Stimulated activated CD8-positive, alpha-beta memory T cell treated with anti-CD3 and anti-CD28 coated beads, Interleukin-2, amount 100 ng/mL, for 48 hours (primary cell): ENCODE results near the gene MPDZ.

Experiments
- DNase-seq, 2 donors: peaks; one replicate each; pipeline ENCODE4 v3.0.0-alpha.2; 2020; ENCODE audit warnings: low read depth in 2 of 2

MPDZ gene, protein sequence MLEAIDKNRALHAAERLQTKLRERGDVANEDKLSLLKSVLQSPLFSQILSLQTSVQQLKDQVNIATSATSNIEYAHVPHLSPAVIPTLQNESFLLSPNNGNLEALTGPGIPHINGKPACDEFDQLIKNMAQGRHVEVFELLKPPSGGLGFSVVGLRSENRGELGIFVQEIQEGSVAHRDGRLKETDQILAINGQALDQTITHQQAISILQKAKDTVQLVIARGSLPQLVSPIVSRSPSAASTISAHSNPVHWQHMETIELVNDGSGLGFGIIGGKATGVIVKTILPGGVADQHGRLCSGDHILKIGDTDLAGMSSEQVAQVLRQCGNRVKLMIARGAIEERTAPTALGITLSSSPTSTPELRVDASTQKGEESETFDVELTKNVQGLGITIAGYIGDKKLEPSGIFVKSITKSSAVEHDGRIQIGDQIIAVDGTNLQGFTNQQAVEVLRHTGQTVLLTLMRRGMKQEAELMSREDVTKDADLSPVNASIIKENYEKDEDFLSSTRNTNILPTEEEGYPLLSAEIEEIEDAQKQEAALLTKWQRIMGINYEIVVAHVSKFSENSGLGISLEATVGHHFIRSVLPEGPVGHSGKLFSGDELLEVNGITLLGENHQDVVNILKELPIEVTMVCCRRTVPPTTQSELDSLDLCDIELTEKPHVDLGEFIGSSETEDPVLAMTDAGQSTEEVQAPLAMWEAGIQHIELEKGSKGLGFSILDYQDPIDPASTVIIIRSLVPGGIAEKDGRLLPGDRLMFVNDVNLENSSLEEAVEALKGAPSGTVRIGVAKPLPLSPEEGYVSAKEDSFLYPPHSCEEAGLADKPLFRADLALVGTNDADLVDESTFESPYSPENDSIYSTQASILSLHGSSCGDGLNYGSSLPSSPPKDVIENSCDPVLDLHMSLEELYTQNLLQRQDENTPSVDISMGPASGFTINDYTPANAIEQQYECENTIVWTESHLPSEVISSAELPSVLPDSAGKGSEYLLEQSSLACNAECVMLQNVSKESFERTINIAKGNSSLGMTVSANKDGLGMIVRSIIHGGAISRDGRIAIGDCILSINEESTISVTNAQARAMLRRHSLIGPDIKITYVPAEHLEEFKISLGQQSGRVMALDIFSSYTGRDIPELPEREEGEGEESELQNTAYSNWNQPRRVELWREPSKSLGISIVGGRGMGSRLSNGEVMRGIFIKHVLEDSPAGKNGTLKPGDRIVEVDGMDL (N-terminal part only)

DNA sequence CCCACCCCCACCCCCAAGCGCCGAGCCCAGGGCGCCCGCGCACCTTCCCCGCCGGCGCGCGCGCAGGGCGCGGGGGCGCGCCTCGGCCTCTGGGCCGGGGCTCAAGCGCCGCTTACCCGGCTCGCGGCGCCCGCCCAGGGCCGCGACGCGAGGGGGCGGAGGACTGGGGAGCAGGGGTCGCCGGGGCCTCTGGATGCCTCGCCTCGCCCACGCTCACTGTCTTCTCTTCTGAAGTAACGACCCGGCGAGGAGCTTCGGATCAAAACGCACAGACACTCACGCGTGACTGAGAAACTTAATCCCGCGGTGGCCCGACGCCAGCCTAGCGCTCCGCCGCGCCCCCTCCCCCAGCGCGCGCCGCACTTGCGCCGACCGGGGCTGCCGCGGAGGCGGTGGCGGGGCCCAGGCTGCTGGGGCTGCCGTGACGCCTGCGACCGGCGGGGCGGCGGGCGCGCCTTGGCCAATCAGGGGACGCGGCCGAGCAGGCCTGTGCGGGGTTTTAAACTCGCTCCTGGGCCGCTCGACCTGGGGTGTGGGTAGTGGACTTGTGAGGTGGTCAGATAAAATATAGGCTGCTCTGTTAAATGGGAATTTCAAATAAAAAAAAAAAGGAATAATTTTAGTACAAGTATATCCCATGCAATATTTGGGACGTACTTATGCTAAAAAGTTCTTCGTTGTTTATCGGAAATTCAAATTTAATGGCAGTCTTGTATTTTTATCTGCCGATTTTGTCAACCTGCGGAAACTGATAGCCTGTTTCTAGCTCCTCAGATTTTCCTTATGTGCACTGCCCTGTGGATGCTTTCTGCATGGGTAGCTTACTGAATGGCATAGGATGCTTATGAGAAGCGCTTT, at the start of gene MPDZ:
Gene MPDZ, minus strand, starts transcription at position 409 of the 858 bp plus-strand sequence. CDS start 29,377 bp downstream, outside the sequence.
- no peak for DNase-seq

DNA sequence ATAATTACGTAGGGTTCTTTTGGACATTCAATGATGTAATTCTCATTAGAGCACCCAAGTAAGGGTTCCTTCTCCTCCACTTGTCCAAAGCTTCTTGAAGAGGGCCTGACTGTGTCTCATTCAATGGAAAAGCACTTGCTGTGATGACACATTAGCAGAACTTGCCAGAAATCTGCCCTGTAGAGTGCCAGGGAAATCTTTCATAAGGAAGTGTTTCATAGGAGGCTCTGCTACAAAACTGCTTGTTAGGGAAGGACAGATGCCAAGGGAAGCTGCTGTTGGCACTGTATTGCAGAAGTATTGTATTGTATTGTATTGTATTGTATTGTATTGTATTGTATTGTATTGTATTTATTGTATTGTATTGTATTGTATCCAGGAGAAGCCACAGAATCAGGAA, 45.5 kb upstream of the MPDZ start:
- no peak for DNase-seq

GRCh38 chr9:13322828-13323550, 43.5 kb upstream of the MPDZ start:
- DNase-seq, result no peak

- no peak for DNase-seq
Observed at GRCh38 chr9:13318027-13318426, 38.5 kb upstream of the MPDZ start.

GRCh38 chr9:13296972-13297371, 17.5 kb upstream of the MPDZ start:
- DNase-seq, result no peak

DNA sequence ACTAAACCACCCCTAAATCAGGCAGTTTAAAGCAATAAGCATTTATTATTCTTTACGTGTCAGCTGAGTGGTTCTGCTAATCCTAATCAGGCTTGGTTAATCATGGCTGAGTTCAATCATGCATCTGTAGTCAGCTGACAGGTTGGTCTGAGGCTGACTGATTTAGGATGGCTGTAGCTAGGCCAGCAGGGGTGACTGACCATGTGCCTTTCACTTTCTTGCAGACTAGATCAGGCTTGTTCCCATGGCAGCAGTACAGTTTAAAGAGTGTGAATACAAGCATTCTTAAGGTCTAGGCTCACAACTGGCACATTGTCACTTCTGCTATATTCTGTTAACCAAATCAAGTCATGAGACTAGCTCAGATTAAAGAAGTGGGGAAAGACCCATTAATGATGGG, 16.1 kb upstream of the MPDZ start:
- no peak for DNase-seq

GRCh38 chr9:13292782-13293181, 13.3 kb upstream of the MPDZ start:
- DNase-seq, result no peak

DNA sequence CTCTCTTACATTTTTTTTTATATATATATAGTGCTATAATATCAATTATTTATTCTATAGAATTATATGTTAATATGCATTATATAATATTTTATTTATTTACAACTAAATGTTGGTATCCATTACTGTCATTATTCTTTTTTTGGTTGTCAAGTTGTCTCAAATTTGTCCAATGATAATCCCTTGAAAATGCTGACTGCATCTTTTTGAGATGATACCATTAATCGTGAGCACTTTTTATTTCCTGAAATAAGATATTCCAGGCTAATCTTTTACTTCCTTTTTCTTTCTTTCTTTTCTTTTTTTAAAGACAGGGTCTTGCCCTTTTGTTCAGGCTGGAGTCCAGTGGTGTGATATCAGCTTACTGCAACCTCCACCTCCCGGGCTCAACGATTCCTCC, 12.7 kb upstream of the MPDZ start:
- no peak for DNase-seq

DNA sequence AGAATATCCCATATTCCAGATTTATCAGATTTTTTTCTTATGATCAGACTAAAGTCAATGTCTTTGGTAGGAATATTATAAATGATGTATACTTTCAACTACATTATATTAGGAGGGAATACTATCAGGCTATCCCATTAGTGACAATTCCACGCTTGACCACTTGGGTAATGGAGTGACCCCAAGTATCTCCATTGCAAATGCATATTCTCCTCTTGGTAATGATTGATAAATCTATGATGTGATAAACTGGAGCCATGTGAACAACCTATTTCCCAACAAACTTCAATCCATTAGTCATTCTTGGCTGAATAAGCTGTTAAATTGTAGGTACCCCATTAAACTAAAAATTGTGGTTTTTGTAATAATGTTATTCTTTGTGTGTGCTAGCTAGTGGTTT, 12.2 kb upstream of the MPDZ start:
- DNase-seq, result no peak

DNA sequence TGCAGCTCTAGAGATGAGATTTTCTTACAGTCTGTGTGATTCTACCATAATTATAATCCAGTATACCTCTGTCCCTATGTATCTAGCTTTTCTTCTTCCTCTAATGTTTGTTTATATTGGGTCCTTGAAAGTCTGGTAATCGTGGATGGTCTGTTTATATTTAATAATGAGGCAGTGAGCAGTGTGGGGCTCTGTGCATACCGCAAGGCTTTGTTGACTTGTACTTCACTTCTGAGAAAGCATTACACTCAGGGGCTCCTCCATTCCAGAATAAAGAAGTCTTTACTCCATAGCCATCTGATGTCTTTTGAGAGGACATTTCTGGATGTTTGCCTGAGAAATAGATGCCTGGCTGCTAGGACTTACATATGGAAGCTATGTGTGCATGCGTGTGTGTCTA, 4.5 kb upstream of the MPDZ start:
- DNase-seq, result no peak

DNA sequence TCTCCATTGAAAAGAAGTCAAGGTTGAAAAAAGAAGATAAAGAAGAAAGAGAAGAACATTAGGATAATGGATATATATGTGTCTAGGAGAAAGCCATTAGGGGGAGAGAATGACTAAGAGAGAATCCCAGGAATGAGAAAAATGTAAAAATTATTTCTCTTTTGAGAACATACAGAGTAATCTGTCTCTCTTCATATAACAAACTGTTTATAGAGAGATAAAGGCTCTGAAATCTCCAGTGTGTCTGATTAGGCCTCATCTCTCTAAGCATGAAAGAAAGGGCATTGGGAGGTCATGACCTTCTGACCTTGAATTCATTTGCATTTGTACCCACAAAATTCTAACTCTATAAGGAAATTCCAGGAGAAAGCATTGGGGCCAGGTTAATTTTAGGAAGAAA, 3.5 kb upstream of the MPDZ start:
- no peak for DNase-seq

DNA sequence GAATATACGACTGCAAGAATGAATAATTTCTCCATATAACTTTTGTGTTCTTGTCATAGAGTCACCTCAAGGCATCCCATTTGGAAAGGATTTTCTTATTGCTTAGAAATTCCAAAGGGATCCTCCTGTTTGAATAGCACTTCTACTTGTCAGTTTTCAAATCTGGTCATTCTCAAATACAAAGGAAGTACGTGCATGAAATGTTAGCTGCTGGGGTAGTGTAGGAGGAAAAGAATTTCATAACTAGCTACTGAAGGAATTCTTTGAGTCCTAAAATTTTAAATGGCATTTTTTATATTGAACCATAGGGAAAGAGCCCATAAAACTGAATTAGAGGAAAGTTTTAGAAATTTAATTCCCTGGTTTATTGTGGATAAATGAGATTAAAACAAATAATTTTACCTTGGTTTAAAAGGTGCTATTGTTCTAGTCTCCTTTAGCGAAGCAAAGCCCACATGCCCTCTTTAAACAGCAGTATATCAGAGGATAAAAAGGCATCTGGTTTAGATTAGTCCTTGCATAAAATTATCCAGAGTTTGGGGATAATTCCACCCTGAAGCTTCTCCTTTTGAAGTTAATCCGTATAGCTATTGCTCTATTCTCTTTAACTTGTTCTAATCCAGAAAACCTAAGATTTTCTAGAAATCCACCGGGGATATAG, 2.0 kb upstream of the MPDZ start:
- no peak for DNase-seq

DNA sequence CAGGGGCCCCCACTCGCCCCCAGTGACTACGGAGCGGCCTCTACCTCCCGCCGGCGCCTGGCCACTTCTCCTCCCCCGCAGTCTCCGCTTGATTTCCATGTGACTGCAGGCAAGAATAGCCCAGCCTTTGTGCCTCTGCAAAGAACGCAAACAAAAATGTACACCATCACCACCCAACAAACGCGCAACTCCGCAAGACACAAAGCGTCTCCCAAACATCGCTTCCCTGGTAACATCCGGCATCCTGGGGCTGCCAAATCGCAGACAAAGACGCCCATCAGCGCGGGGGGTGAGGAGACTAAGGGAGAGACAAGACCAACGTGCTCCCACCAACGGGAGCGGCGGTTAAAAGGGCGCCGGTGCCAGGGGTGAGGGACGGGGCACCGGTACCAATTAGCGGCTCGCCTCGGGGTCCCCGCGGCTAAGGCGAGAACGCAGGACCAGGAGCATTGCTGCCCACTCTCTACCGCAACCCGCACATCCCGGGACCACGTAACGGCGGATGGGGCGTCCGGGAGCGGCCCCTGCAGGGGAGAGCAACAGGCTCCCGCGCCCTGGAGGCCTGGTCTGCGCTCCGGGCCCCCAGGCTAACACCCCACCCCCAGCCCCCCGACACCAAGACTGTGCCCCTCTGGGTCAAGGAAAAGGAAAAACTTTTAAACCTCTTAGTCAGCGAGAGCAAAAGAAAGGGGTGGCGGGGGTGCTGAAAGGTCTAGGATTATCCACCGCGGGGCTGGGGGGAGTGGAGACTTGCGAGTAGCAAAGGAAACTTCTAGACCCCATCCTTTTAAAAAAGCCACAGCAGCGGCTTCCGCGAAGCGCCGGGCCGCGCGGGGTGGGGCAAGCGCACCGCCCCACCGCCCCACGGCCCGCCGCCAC, 885 bp downstream of the MPDZ start:
- DNase-seq, result no peak

GRCh38 chr9:13278023-13278367, 1.5 kb downstream of the MPDZ start:
- DNase-seq, result no peak

GRCh38 chr9:13274886-13275641, 4.4 kb downstream of the MPDZ start:
- DNase-seq, result no peak

DNA sequence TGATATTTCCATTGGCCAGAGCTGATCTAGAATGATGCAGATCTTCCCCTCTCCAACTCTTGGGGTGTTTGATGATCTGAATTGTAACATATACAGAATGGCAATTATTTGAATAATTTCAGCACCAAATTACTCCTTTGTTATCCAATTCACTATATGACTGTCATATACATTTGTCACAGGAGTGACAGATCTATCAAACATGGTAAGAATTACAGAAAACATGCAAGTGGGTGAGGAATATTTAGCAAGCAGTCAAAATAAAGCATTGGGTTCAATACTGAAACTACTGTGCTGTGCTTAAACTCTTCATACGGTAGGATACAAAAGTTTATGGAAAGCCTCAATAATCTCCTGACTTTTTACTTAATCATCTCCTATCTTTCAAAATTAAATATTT, 8.8 kb downstream of the MPDZ start:
- DNase-seq, result no peak

DNA sequence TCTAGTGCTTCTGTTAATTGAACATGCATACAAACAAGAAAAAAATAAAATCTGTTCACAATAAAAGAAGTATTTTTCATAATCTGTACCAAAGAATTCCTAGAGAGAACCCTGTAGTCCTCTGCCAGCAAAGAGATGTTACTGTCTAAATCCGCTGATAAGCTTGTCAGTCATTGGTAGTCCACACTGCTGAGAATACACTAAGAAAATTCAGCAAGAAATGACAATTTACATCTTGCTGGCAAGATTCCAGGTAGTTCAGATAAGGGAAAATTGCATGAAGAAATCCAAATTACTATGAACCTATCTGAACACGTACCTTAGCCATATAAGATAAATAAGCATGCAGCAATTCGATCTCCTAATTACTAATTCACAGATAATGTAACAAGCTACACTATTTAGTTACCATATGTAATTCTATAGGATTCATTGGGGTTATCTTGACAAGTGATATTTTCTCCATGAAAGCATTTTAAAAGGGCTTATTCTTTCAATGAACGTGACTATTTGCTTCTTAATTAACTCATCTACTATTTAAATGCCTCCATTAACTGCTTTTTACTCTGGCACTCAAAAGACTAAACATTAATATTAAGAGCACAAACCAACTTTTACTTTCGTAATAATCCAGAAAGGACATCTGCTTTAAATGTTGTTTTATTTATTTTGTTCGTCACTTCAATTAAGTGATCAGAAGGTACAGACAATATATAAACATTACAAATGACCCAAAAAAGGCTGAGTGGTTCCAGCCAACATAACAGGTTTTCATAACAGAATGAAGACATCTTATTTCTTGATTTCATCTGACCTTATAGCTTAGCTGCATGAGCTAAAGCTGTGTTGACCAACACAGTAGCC, 9.7 kb downstream of the MPDZ start:
- DNase-seq, result no peak
